ENCODE results near the gene RAI1.

DNA sequence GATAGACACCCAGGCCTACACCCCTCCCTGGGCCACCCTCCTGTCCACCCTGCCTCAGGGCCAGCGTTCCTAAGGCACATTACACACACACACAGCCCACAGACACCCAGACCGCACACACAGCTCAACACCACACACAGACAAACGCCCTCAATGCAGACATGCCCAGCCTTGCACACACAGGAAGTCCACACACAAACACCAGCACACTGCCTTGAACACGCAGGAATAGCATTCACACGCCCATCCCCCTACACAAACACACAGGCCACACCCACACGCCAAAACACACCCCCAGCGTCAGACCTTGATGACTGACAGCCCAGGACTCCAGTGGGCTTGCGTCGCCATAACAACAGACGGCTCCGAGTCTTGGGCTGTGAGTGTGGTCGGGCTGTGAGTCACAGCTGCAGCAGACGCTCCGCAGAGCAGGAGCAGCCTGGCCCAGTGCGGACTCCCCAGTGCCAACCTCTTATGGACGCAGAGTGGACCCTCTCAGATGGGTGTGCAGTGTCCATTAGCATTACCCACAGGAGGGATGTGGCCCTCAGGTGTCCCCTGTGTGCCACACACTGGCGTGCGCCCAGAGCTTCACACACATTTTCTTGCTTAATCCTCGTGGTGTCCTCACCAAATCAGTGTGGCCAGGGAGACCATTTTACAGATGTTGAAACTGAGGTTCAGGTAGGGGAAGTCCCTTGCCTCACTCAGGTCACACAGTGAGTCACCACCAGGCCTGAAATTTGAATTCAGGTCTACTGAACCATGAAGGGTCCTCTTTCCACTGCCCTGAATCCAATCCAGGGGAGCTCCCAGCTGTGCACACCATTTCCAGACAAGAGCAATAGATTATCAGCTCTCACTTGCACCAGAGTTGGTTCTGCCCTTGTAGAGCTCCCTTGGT, 17.8 kb upstream of the RAI1 start:
- TF ChIP-seq POLR2AphosphoS5 (IDR thresholded peaks at IDR 0.05; ENCODE audit: low read length): no peak
- peak; percentile 67 for TF ChIP-seq POLR2A (IDR thresholded peaks at IDR 0.05; ENCODE audit: low read depth, low read length)
- no peak for TF ChIP-seq EP300 (IDR thresholded peaks at IDR 0.05; ENCODE audit: borderline replicate concordance in 1 of 2, control insufficient read depth in 1 of 2, low read depth in 2 of 2, low read length in 2 of 2)
- peak; percentile 13 for TF ChIP-seq SP1 (IDR thresholded peaks at IDR 0.05; ENCODE audit: low read depth, low read length)
- TF ChIP-seq ASH2L (IDR thresholded peaks at IDR 0.05; ENCODE audit: borderline replicate concordance, low read depth): 0 out of 2 replicates have a peak, but pooled peaks have one; percentile 63
- no peak for TF ChIP-seq CHD4 (IDR thresholded peaks at IDR 0.05)
- no peak for TF ChIP-seq RCOR1 (conservative IDR thresholded peaks at IDR 0.05; ENCODE audit: low read depth, low read length)
- 0 out of 2 replicates have a peak, but pooled peaks have one; percentile 2 for TF ChIP-seq MAX (IDR thresholded peaks at IDR 0.05; ENCODE audit: low read depth, low read length)
- TF ChIP-seq, protein P1, sequence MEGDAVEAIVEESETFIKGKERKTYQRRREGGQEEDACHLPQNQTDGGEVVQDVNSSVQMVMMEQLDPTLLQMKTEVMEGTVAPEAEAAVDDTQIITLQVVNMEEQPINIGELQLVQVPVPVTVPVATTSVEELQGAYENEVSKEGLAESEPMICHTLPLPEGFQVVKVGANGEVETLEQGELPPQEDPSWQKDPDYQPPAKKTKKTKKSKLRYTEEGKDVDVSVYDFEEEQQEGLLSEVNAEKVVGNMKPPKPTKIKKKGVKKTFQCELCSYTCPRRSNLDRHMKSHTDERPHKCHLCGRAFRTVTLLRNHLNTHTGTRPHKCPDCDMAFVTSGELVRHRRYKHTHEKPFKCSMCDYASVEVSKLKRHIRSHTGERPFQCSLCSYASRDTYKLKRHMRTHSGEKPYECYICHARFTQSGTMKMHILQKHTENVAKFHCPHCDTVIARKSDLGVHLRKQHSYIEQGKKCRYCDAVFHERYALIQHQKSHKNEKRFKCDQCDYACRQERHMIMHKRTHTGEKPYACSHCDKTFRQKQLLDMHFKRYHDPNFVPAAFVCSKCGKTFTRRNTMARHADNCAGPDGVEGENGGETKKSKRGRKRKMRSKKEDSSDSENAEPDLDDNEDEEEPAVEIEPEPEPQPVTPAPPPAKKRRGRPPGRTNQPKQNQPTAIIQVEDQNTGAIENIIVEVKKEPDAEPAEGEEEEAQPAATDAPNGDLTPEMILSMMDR (IDR thresholded peaks at IDR 0.05 in 2 of 3, conservative IDR thresholded peaks at IDR 0.05 in 1 of 3; ENCODE audit: control insufficient read depth in 2 of 3, extremely low read depth in 1 of 3, insufficient read depth in 1 of 3, low read depth in 3 of 3, low read length in 3 of 3): no peak
- no peak for TF ChIP-seq NKRF (conservative IDR thresholded peaks at IDR 0.05)
- TF ChIP-seq POLR2AphosphoS2 (IDR thresholded peaks at IDR 0.05; ENCODE audit: low read depth, low read length): no peak
- TF ChIP-seq YY1 (IDR thresholded peaks at IDR 0.05; ENCODE audit: low read depth, low read length): no peak
- TF ChIP-seq USF1 (IDR thresholded peaks at IDR 0.05; ENCODE audit: borderline replicate concordance, extremely low read length, insufficient read depth, low read depth, low read length): no peak
- TF ChIP-seq, protein P2, sequence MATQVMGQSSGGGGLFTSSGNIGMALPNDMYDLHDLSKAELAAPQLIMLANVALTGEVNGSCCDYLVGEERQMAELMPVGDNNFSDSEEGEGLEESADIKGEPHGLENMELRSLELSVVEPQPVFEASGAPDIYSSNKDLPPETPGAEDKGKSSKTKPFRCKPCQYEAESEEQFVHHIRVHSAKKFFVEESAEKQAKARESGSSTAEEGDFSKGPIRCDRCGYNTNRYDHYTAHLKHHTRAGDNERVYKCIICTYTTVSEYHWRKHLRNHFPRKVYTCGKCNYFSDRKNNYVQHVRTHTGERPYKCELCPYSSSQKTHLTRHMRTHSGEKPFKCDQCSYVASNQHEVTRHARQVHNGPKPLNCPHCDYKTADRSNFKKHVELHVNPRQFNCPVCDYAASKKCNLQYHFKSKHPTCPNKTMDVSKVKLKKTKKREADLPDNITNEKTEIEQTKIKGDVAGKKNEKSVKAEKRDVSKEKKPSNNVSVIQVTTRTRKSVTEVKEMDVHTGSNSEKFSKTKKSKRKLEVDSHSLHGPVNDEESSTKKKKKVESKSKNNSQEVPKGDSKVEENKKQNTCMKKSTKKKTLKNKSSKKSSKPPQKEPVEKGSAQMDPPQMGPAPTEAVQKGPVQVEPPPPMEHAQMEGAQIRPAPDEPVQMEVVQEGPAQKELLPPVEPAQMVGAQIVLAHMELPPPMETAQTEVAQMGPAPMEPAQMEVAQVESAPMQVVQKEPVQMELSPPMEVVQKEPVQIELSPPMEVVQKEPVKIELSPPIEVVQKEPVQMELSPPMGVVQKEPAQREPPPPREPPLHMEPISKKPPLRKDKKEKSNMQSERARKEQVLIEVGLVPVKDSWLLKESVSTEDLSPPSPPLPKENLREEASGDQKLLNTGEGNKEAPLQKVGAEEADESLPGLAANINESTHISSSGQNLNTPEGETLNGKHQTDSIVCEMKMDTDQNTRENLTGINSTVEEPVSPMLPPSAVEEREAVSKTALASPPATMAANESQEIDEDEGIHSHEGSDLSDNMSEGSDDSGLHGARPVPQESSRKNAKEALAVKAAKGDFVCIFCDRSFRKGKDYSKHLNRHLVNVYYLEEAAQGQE (IDR thresholded peaks at IDR 0.05; ENCODE audit: low read depth, low read length): no peak
